Heart right ventricle (tissue), 16 donors: ENCODE data around the gene CFAP92. TPM values are rescaled to one million over a fixed set of nuclear protein-coding genes. Genes with fewer than 3 reads are reported as not detected.
"Not testable (repeated sequence)": the region's sequence is repeated elsewhere in the genome, so short reads cannot be mapped to it uniquely, and the experiment has no call there.

Experiments
- ATAC-seq, 8 donors: fragments of 200-7000 bp; cut with Tn5 transposase; one replicate each; pipeline ENCODE4 v1.9.1; 2020; ENCODE audit warnings: mild to moderate bottlenecking in 8 of 8, moderate library complexity in 8 of 8, moderate number of reproducible peaks in 1 of 8
- DNase-seq, 2 donors: peaks; one replicate each; pipeline ENCODE4 v3.0.0-alpha.2; 2020
- H3K27ac ChIP-seq, 10 donors: fragments of 200-600 bp; sonication (generic) in 2 of 10; one replicate each; pipeline versions ENCODE4 v1.5.0 to v1.8.0; 2020 to 2022; ENCODE audit warnings: mild to moderate bottlenecking in 3 of 10
- H3K27me3 ChIP-seq, 7 donors: fragments of 200-600 bp; one replicate each; pipeline ENCODE4 v1.8.0; 2021 to 2022; ENCODE audit warnings: mild to moderate bottlenecking in 2 of 7
- H3K36me3 ChIP-seq, 9 donors: fragments of 200-600 bp; sonication (generic) in 1 of 9; one replicate each; pipeline versions ENCODE4 v1.5.0 to v1.8.0; 2020 to 2022; ENCODE audit warnings: mild to moderate bottlenecking in 2 of 9
- H3K4me1 ChIP-seq, 9 donors: fragments of 200-600 bp; sonication (generic) in 1 of 9; one replicate each; pipeline versions ENCODE4 v1.5.0 to v1.8.0; 2020 to 2022; ENCODE audit warnings: mild to moderate bottlenecking in 4 of 9
- H3K4me3 ChIP-seq, 10 donors: fragments of 200-600 bp; sonication (generic) in 2 of 10; one replicate each; pipeline versions ENCODE4 v1.5.0 to v1.8.0; 2020 to 2022; ENCODE audit warnings: mild to moderate bottlenecking in 7 of 10, moderate library complexity in 2 of 10
- H3K9me3 ChIP-seq, 11 donors: fragments of 200-600 bp in 10 of 11; sonication (generic) in 2 of 11; one replicate each; pipeline versions ENCODE4 v1.5.0 to v1.8.0; 2013 to 2022; ENCODE audit warnings: mild to moderate bottlenecking in 2 of 11, control low read depth in 1 of 11, moderate library complexity in 1 of 11
- CTCF ChIP-seq, 9 donors: fragments of 200-600 bp; sonication (generic) in 2 of 9; IDR thresholded peaks; one replicate each; pipeline versions ENCODE4 v1.5.0 to v1.8.0; 2021 to 2022; ENCODE audit warnings: antibody characterized with exemption in 9 of 9, mild to moderate bottlenecking in 5 of 9, moderate library complexity in 1 of 9
- WGBS, 2 donors: extraction: QIAGEN DNeasy Blood & Tissue Kit; methylation state at CpG; one replicate each; pipeline ENCODE4 v1.1.7; 2013; ENCODE audit warnings: inconsistent platforms in 1 of 2; 5-methylcytosine and 5-hydroxymethylcytosine counted together
- intact Hi-C, 10 donors: fragments of 100-400 bp; cut with DNase I; formaldehyde crosslinking; loops; one replicate each; pipeline versions ENCODE4 v1.11.1 to v1.14.2; 2022
- polyA plus RNA-seq, 2 donors: library from polyadenylated mRNA; stranded (reverse); fragments of 200-250 nt; gene quantifications; one replicate each; pipeline ENCODE4 v1.2.3, GENCODE V29; 2013
- total RNA-seq, 10 donors: library from RNA; stranded (reverse); fragmentation: NEBNext Ultra II Directional in 3 of 10; extraction: Animal tissue kit (Norgen Biotek cat#: 25700) in 3 of 10; gene quantifications; one replicate each; pipeline versions ENCODE4 v1.2.1 to v1.2.4, GENCODE V29; 2021 to 2023
- donor health status: Arrhythmogenic right ventricular cardiomyopathy.
- donor health status: ischemic (EF 13 %, LVEDD 7.1; RV severe dilation, severe dysfunction).
- donor health status: healthy with polysubstance abuse.
- donor health status: DM: no; HTN: yes; CAD: no.
- donor health status: DM: no; HTN: no; CAD: no.
- donor health status: ischemic (EF 25% LVEDD 6.9; RV normal size, moderate dysfunction).
- donor health status: ischemic (EF 25% LVEDD 5.7; RV mildly dilated, moderate dysfunction).
- donor health status: healthy.
- donor health status: DM: yes; HTN: yes; CAD: no.
- donor health status: Ischemic cardiomyopathy.
- donor health status: ischemic (EF 35%, LVEDD 5.7; RV mildly dilated, moderate dysfunction).
- donor health status: nonischemic (EF 11% LVEDD 7.7; RV severe dilation, severe dysfunction).
- donor health status: DM: yes; HTN: yes; CAD: no.
- donor health status: PGD.
- donor health status: ischemic (EF 29% LVEDD 5.4; RV normal size, mild dysfunction).
- donor health status: nonischemic (EF 23%, LVEDD 6.1; RV moderate dilation, normal function).

Gene CFAP92
- total and polyA plus RNA-seq, 12 donors, result 0.12 to 1.2 (median 0.41) TPM

GRCh38 chr3:128881576-128881975, 112.3 kb downstream of the CFAP92 start:
- peaks cover 0 to 53% (median 4%) of the 10 kb centered on the region in 9 donors for H3K36me3 ChIP-seq
- intact Hi-C loops, result no loop called here
- no peak for TF ChIP-seq CTCF (IDR thresholded peaks at IDR 0.05)
- H3K27me3 ChIP-seq, result no peaks in the 10 kb centered on the region
- H3K4me1 ChIP-seq, result peaks cover 0 to 41% (median 29%) of the 10 kb centered on the region in 9 donors
- H3K9me3 ChIP-seq, result no peaks in the 10 kb centered on the region
- no peak overlapping the region for H3K4me3 ChIP-seq
- H3K27ac ChIP-seq, result no peak overlapping the region
- WGBS, 2 donors, result 89 to 91% methylated on average over 6 of the region's 6 CpGs
- no peak for DNase-seq
- no peak for ATAC-seq

DNA sequence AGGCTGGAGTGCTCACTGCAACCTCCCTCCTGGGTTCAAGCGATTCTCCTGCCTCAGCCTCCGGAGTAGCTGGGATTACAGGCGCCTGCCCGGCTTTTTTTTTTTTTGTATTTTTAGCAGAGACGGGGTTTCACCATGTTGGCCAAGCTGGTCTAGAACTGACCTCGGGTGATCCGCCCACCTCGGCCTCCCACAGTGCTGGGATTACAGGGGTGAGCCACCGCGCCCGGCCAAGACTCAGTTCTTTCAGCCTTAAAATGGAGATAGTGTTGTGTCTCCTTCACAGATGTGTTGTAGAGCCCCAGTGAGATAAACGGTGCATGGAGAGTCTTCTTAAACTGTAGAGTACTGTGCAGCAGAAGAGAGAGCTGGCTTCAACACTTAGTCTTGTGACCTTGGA, 113.4 kb downstream of the CFAP92 start:
- WGBS, 2 donors, result 74 to 79% methylated on average over 12 of the region's 12 CpGs
- H3K9me3 ChIP-seq, H3K27me3 ChIP-seq, ATAC-seq, intact Hi-C loops, DNase-seq: not testable (repeated sequence)
- peak overlapping the region in 3 of 10 donors; percentile 93 to 95 (median 94) for H3K27ac ChIP-seq
- H3K36me3 ChIP-seq, result peaks cover 0 to 42% (median 4%) of the 10 kb centered on the region in 9 donors
- H3K4me1 ChIP-seq, result peaks cover 0 to 41% (median 29%) of the 10 kb centered on the region in 9 donors
- H3K4me3 ChIP-seq, result peak overlapping the region in 8 of 10 donors; percentile 54 to 92 (median 75)

DNA sequence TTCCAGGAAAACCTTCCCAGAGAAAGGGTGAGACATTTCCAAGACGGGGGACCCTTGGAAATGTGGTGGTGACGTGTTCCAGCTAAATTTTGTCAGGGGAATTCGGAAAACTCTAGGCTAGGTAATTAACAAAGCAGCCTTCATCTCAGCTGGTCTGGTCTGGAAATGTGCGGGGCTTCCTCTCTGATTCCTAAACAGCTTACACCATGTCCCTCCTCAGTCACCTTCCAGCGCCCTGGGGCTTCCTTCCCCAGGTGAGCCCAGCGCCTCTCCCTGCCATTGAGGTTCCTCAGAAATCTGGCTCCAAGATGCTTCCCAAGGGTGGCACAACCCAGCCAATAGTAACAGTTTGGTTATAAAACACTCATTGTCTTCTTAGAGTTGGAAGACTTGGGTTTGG, 113.9 kb downstream of the CFAP92 start:
- DNase-seq (no peak), ATAC-seq (no peak)
- Histone ChIP-seq H3K4me3 (peak overlapping the region; percentile 54 to 92 (median 72)), H3K27ac (peak overlapping the region; percentile 72 to 96 (median 94)), H3K9me3 (no peaks in the 10 kb centered on the region), H3K4me1 (peaks cover 0 to 42% (median 29%) of the 10 kb centered on the region in 9 donors), H3K27me3 (no peaks in the 10 kb centered on the region), H3K36me3 (peaks cover 0 to 38% (median 4%) of the 10 kb centered on the region in 9 donors)
- TF ChIP-seq CTCF (IDR thresholded peaks at IDR 0.05), result no peak
- intact Hi-C loops, result loop anchor here in 2 of 10 donors (1.0 to 10.0 kb wide), 2 partner anchors 195 to 199 kb away; no protein-coding TSS in a partner anchor
- WGBS, 2 donors, result 1 to 5% methylated on average over 6 of the region's 6 CpGs

DNA sequence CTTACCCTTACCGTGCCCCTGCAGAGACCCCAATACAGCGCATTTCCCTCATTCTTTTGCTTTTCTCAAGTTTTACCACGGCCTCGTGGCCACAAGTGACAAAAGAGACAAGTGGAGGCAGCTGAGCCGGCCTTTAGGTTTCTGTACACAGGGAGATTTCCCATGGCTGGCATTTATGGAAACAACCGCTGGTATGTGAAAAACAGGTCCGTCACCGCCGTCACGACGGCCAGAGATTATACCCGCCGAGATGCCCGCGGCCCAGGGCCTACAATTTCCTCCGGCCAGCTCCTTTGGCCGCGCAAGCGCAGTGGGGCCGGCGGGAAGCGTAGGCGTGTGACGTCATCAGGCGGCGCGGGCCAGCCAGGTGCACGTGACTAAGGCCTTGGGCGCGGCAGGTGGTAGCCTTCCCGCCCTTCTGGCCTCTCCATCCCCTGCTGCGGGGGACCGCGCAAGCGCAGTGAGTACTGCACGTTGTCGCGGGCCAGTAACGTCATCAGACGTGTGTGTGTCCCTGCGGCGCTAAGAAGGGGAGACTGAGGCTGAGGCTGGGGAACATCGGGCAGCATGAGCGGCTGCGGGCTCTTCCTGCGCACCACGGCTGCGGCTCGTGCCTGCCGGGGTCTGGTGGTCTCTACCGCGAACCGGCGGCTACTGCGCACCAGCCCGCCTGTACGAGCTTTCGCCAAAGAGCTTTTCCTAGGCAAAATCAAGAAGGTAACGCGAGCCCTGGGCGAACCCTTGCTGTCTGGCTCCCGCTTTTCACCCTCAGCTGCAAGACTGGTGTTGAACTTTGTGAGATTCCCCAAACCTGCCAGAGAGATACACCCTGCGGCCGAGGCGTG, 114.5 kb downstream of the CFAP92 start, which contains the start of gene ACAD9:
TSS of gene ACAD9 (plus strand) at position 496 of the 845 bp plus-strand sequence. CDS start at position 568, 72 bp downstream.
- Histone ChIP-seq H3K9me3 (no peaks in the 10 kb centered on the region), H3K27me3 (no peaks in the 10 kb centered on the region), H3K4me1 (peaks cover 0 to 45% (median 29%) of the 10 kb centered on the region in 9 donors), H3K4me3 (peak within 1 kb of the TSS; percentile 54 to 92 (median 72)), H3K27ac (peak within 1 kb of the TSS; percentile 72 to 96 (median 94)), H3K36me3 (peaks cover 0 to 31% (median 4%) of the 10 kb centered on the region in 9 donors)
- whole genome bisulfite sequencing, 2 donors, result 0 to 1% methylated on average over 65 of the region's 65 CpGs
- no peak for TF ChIP-seq CTCF (IDR thresholded peaks at IDR 0.05)
- ATAC-seq (peak; percentile 97 to 99 (median 98)), DNase-seq (peak; percentile 96 to 98)
- intact Hi-C loops, result loop anchor here in 2 of 10 donors (1.0 to 10.0 kb wide), 2 partner anchors 195 to 198 kb away; no protein-coding TSS in a partner anchor
